HEK293 (cell line): ENCODE measurements around the gene SFXN3.

ENCODE experiments used
- CTCF ChIP-seq: fragments of 450-650 bp; formaldehyde crosslinking; IDR thresholded peaks from 2 replicates; pipeline ENCODE4 v1.5.1; 2016; ENCODE audit warnings: missing biosample characterization, missing genetic modification characterization
- FEZF1 ChIP-seq: fragments of 450-650 bp; formaldehyde crosslinking; IDR thresholded peaks from 2 replicates; pipeline ENCODE4 v1.5.1; 2016; ENCODE audit warnings: missing biosample characterization, missing genetic modification characterization
- KLF16 ChIP-seq: fragments of 450-650 bp; formaldehyde crosslinking; IDR thresholded peaks from 2 replicates; pipeline ENCODE4 v1.5.1; 2017; ENCODE audit warnings: missing biosample characterization, missing genetic modification characterization
- TCF7L2 ChIP-seq: IDR thresholded peaks from 2 replicates; pipeline ENCODE4 v1.6.1; 2011; ENCODE audit warnings: low read depth, mild to moderate bottlenecking, inconsistent platforms, low read length, moderate library complexity, borderline replicate concordance
- YY1 ChIP-seq: fragments of 450-650 bp; formaldehyde crosslinking; IDR thresholded peaks from 2 replicates; pipeline ENCODE4 v1.5.1; 2018; ENCODE audit warnings: missing biosample characterization, missing genetic modification characterization
- ZBTB44 ChIP-seq: fragments of 450-650 bp; IDR thresholded peaks from 2 replicates; pipeline ENCODE4 v1.5.1; 2018; ENCODE audit warnings: missing biosample characterization, mild to moderate bottlenecking, missing genetic modification characterization
- ZFP3 ChIP-seq: fragments of 450-650 bp; formaldehyde crosslinking; IDR thresholded peaks from 2 replicates; pipeline ENCODE4 v1.5.1; 2016; ENCODE audit warnings: low read depth, missing biosample characterization, missing genetic modification characterization
- ZNF169 ChIP-seq: fragments of 450-650 bp; formaldehyde crosslinking; IDR thresholded peaks from 2 replicates; pipeline ENCODE4 v1.5.1; 2016; ENCODE audit warnings: missing biosample characterization, missing genetic modification characterization
- ZNF398 ChIP-seq: fragments of 450-650 bp; formaldehyde crosslinking; IDR thresholded peaks from 2 replicates; pipeline ENCODE4 v1.5.1; 2017; ENCODE audit warnings: missing biosample characterization, missing genetic modification characterization
- ZNF48 ChIP-seq: fragments of 450-650 bp; formaldehyde crosslinking; IDR thresholded peaks from 2 replicates; pipeline ENCODE4 v1.5.1; 2016; ENCODE audit warnings: missing biosample characterization, missing genetic modification characterization
- ZNF501 ChIP-seq: fragments of 450-650 bp; formaldehyde crosslinking; IDR thresholded peaks from 2 replicates; pipeline ENCODE4 v1.5.1; 2016; ENCODE audit warnings: missing biosample characterization, missing genetic modification characterization
- ZNF629 ChIP-seq: fragments of 450-650 bp; formaldehyde crosslinking; IDR thresholded peaks from 2 replicates; pipeline ENCODE4 v1.5.1; 2017; ENCODE audit warnings: missing biosample characterization, missing genetic modification characterization
- ZNF777 ChIP-seq: fragments of 450-650 bp; formaldehyde crosslinking; IDR thresholded peaks from 2 replicates; pipeline ENCODE4 v1.5.1; 2017; ENCODE audit warnings: missing biosample characterization, missing genetic modification characterization, borderline replicate concordance

DNA sequence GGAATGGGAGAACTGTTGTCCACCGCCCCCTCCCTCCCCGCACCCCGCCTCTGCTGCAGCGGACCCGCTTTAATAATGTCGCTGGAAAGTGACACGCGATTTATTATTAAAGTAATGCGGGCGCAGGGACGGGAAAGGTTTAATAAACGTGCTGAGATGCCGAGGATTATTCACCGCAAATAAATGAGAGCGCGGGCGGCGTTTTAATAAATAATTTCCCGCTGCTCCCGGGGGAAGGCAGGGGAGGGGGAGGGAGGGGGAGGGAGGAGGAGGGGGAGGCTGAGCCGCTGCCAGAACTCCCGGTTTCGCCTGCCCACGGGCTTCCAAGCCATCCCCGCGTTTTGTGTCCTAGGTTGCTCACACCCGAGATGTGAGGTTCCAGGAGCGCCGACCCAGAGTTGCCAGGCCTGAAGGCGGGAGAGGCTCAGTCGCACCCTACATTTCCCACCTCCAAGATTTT, 35.9 kb downstream of the SFXN3 start:
- TF ChIP-seq ZNF777 (tag by site-specific recombination) (no peak), CTCF (tag by site-specific recombination) (no peak), ZNF501 (tag by site-specific recombination) (no peak), ZNF169 (tag by site-specific recombination) (no peak), TCF7L2 (no peak), ZNF398 (peak; percentile 32; the same call in 1 of the 2 replicates), YY1 (tag by site-specific recombination) (no peak), KLF16 (tag by site-specific recombination) (no peak), ZFP3 (no peak), ZNF48 (tag by site-specific recombination) (no peak), ZBTB44 (no peak), FEZF1 (tag by site-specific recombination) (no peak), ZNF629 (no peak)
